Fibroblast of villous mesenchyme (primary cell): ENCODE results near the gene TOR4A. TPM values are rescaled to one million over a fixed set of nuclear protein-coding genes. Genes with fewer than 3 reads are reported as not detected.

ENCODE experiments used
- DNase-seq: peaks from one replicate; pipeline ENCODE4 v3.0.0-alpha.2; 2010; ENCODE audit warnings: low read depth
- H3K4me3 ChIP-seq: 2 replicates; pipeline ENCODE4 v1.5.1; 2011; ENCODE audit warnings: low read depth, mild to moderate bottlenecking, low read length
- CTCF ChIP-seq: IDR thresholded peaks from 2 replicates; pipeline ENCODE4 v1.5.1; 2012; ENCODE audit warnings: low read depth, mild to moderate bottlenecking, low read length; ENCODE audit not compliant: insufficient read depth
- total RNA-seq: library from RNA; depleted of rRNA; stranded (reverse); fragments of >200 nt; gene quantifications from 2 replicates; pipeline ENCODE4 v1.2.3, GENCODE V29; 2012

The TOR4A gene
- total RNA-seq, 1 donor, result 42.3 TPM

- DNase-seq, result no peak
- no peak overlapping the region for H3K4me3 ChIP-seq
- no peak for TF ChIP-seq CTCF
Observed at GRCh38 chr9:137303893-137304382, 26.4 kb downstream of the TOR4A start.

- TF ChIP-seq CTCF, result no peak
- DNase-seq, result no peak
- H3K4me3 ChIP-seq, result no peak overlapping the region
Observed at GRCh38 chr9:137304383-137305059, 27.0 kb downstream of the TOR4A start.

GRCh38 chr9:137305060-137305797 is 27.7 kb downstream of the TOR4A start:
- peak; percentile 42 for DNase-seq
- no peak overlapping the region for H3K4me3 ChIP-seq
- TF ChIP-seq CTCF, result peak; percentile 21

GRCh38 chr9:137305798-137306065 is 28.2 kb downstream of the TOR4A start:
- no peak for TF ChIP-seq CTCF
- DNase-seq, result no peak
- H3K4me3 ChIP-seq, result no peak overlapping the region

- DNase-seq, result no peak
- no peak overlapping the region for H3K4me3 ChIP-seq
- no peak for TF ChIP-seq CTCF
Observed at GRCh38 chr9:137306066-137306849, 28.7 kb downstream of the TOR4A start.

GRCh38 chr9:137306850-137307254 is 29.3 kb downstream of the TOR4A start:
- DNase-seq, result no peak
- no peak for TF ChIP-seq CTCF
- no peak overlapping the region for H3K4me3 ChIP-seq
